Neural crest cell (in vitro differentiated cells): Measurements from ENCODE around the gene CYBA. TPM values are rescaled to one million over a fixed set of nuclear protein-coding genes. Genes with fewer than 3 reads are reported as not detected.

Experiments
- DNase-seq: peaks from one replicate; pipeline ENCODE4 v3.0.0; 2021; ENCODE audit warnings: low read depth, mixed read lengths, low spot score
- H3K27ac Mint-ChIP-seq: one replicate; pipeline ENCODE4 v1.8.0; 2021; ENCODE audit warnings: mild to moderate bottlenecking, mixed read lengths; ENCODE audit not compliant: unreplicated experiment
- H3K27me3 Mint-ChIP-seq: 2 replicates; pipeline ENCODE4 v1.8.0; 2021; ENCODE audit warnings: low read depth, mild to moderate bottlenecking, mixed read lengths
- H3K36me3 Mint-ChIP-seq: 2 replicates; pipeline ENCODE4 v1.8.0; 2021; ENCODE audit warnings: low read depth, mild to moderate bottlenecking, mixed read lengths
- H3K4me1 Mint-ChIP-seq: 2 replicates; pipeline ENCODE4 v1.8.0; 2021; ENCODE audit warnings: mixed read lengths
- H3K4me3 Mint-ChIP-seq: one replicate; pipeline ENCODE4 v1.8.0; 2021; ENCODE audit warnings: mild to moderate bottlenecking, mixed read lengths
- H3K9me3 Mint-ChIP-seq: 2 replicates; pipeline ENCODE4 v1.8.0; 2021; ENCODE audit warnings: mixed read lengths
- CTCF ChIP-seq: fragments of 200-600 bp; sonication (generic); conservative IDR thresholded peaks from 2 replicates; pipeline ENCODE4 v1.5.0; 2021; ENCODE audit warnings: antibody characterized with exemption, mild to moderate bottlenecking
- total RNA-seq: library from RNA; stranded (reverse); gene quantifications from 2 replicates; pipeline ENCODE4 v1.2.1, GENCODE V29; 2021

Gene CYBA
- total RNA-seq, 1 donor from 2014 or later = 22.3 TPM

GRCh38 chr16:88600539-88600896, 50.3 kb downstream of the CYBA start:
- Mint-ChIP-seq H3K4me3 (no peak overlapping the region), H3K27ac (no peak overlapping the region), H3K9me3 (no peaks in the 10 kb centered on the region), H3K4me1 (peaks cover 9% of the 10 kb centered on the region), H3K36me3 (peaks cover 11% of the 10 kb centered on the region), H3K27me3 (no peaks in the 10 kb centered on the region)
- no peak for DNase-seq
- no peak for TF ChIP-seq CTCF

- Mint-ChIP-seq H3K9me3 (no peaks in the 10 kb centered on the region), H3K4me3 (no peak overlapping the region), H3K27me3 (no peaks in the 10 kb centered on the region), H3K27ac (no peak overlapping the region), H3K4me1 (peaks cover 12% of the 10 kb centered on the region), H3K36me3 (peaks cover 13% of the 10 kb centered on the region)
- TF ChIP-seq CTCF = no peak
- no peak for DNase-seq
These were observed 50.9 kb downstream of the CYBA start for GRCh38 chr16:88599825-88600538.

GRCh38 chr16:88599092-88599733, 51.6 kb downstream of the CYBA start:
- H3K4me1 Mint-ChIP-seq = peaks cover 16% of the 10 kb centered on the region
- H3K27me3 Mint-ChIP-seq = no peaks in the 10 kb centered on the region
- no peaks in the 10 kb centered on the region for H3K9me3 Mint-ChIP-seq
- H3K4me3 Mint-ChIP-seq = no peak overlapping the region
- H3K27ac Mint-ChIP-seq = no peak overlapping the region
- H3K36me3 Mint-ChIP-seq = peaks cover 13% of the 10 kb centered on the region
- TF ChIP-seq CTCF = no peak
- DNase-seq = no peak

GRCh38 chr16:88597856-88598491, 52.9 kb downstream of the CYBA start:
- H3K9me3 Mint-ChIP-seq = no peaks in the 10 kb centered on the region
- DNase-seq = no peak
- TF ChIP-seq CTCF = no peak
- H3K27ac Mint-ChIP-seq = no peak overlapping the region
- H3K4me1 Mint-ChIP-seq = peaks cover 24% of the 10 kb centered on the region
- H3K36me3 Mint-ChIP-seq = peaks cover 12% of the 10 kb centered on the region
- H3K27me3 Mint-ChIP-seq = no peaks in the 10 kb centered on the region
- no peak overlapping the region for H3K4me3 Mint-ChIP-seq

GRCh38 chr16:88596483-88596882, 54.4 kb downstream of the CYBA start:
- Mint-ChIP-seq H3K36me3 (peaks cover 11% of the 10 kb centered on the region), H3K27me3 (no peaks in the 10 kb centered on the region), H3K4me3 (no peak overlapping the region), H3K9me3 (no peaks in the 10 kb centered on the region), H3K27ac (no peak overlapping the region), H3K4me1 (peaks cover 26% of the 10 kb centered on the region)
- TF ChIP-seq CTCF = no peak
- no peak for DNase-seq
